ENCODE measurements around the gene RTN4R.
"Not testable (repeated sequence)": the region's sequence is repeated elsewhere in the genome, so short reads cannot be mapped to it uniquely, and the experiment has no call there.

RTN4R gene

DNA sequence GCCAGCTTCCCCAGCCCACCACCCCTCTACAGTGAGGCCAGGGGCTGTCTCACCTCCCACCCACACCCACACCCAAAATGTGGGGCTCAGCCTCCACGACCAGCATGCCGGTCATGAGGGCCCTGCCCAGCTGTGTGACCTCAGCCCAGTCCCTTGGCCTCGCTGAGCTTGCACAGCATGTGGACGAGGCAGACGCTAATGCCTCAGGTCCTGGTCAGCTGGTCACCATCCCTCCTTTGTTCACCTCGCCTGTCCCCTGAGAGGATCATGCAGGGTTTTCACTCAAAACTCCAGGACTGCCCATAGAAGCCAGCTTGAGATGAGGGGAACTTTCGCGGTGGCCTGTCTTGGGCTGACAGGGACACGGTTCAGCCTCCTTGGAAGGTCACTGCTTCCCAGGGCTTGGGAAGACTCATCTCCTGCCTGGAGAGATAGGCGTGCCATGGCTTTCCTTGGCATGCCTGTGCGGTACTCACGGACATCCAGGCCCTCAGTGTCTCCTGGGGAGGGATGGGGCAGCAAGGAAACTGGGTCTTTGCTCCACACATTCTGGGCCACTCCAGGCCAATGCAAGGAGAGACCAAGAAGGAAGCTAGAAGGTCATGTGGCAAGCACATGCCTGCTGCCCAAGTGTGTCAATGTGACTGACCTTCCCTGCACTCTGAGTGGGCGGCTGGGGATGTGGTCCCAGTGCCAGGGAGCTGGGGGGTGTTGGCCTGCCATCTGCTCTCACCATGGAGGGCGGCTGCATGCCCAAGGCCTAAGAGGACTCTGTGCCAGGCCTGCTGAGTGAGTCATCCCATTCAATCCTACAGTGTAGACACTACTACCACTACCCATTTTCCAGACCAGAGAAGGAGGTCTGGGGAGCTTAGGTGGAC is 3.2 kb upstream of the RTN4R start:
- no peak for DNase-seq (ENCODE audit: low read depth)

DNA sequence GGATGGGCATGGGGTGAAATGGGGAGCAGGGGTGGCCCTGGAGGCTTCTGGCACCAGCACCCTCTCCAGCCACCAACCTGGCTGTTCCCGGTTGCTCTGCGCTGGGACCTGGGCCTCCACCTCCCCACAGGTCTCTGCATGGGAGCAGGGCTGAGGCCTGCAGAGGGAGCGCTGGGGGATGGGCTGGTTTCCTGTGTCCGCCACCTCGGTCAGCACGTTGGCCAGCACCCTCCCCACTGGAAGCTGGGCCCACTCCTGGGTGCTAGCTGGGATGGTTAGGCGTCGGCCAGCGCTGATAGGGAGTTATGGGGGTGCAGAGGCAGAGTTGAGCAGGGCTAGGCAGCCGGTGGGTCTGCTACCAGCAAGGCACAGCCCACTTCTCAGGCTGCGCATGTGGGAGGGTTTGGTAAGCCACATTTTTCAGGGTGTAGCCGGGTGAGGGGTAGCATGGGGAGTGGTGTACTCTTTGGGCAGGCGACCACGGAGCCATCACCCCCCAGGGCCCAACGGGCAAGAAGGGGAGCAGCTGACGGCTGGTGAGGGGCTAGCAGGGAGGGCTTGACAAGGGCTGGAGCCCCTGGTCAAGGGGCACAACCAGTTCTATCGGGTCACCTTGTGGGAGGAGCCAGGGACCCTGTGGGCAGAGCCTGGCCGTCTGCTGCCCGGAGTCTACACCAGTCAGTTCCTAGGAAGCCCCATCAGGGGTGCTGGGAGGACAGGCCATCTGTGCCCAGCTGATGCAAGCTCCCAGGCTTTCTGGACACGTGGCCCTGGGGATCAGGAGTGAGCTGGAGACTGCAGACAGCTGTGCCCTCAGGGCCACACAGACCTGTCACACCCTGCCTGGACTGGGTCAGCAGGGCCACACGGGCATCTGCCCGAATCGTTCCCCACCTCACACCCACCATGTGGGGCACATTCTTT is 2.3 kb upstream of the RTN4R start:
- DNase-seq (ENCODE audit: low read depth) = not testable (repeated sequence)

DNA sequence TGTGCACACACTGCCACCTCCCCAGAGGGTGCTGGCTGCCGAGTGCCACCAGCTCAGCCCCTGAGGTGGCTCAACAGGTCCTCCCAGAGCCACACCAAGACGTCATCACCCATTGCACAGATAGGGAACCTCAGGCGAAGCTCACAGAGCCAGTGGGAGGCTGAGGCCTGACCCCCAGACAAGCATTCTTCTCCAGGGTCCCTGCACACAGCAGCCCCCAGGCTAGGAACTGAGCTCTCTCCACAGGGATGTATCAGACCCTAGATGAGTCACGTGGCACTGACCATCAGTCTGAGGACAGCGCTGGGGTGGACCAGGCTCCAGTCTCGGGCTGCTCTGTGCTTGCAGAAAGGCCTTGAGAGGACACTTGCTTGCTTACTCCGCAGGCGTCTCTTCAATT is 1.6 kb upstream of the RTN4R start:
- DNase-seq (ENCODE audit: low read depth) = not testable (repeated sequence)

DNA sequence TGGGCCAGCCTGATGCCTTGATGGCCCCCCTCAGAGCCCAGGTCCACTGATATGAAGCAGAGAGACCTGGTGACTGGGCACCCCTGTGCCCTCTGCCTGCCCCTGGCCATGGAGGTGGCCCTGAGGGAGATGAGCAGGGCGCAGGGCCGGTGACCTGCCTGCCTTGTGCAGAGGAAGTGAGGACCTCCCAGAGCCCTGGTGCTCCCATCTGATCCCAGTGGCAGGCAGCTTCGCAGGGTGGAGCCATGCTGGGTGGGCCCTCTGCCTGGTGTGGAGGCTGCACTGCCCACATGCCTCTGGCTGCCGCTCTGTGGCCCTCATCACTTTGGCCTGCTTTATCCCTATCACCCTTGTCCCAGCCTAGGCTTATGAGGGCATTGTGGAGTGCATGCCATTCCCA is 1.1 kb upstream of the RTN4R start:
- DNase-seq (ENCODE audit: low read depth) = not testable (repeated sequence)

DNA sequence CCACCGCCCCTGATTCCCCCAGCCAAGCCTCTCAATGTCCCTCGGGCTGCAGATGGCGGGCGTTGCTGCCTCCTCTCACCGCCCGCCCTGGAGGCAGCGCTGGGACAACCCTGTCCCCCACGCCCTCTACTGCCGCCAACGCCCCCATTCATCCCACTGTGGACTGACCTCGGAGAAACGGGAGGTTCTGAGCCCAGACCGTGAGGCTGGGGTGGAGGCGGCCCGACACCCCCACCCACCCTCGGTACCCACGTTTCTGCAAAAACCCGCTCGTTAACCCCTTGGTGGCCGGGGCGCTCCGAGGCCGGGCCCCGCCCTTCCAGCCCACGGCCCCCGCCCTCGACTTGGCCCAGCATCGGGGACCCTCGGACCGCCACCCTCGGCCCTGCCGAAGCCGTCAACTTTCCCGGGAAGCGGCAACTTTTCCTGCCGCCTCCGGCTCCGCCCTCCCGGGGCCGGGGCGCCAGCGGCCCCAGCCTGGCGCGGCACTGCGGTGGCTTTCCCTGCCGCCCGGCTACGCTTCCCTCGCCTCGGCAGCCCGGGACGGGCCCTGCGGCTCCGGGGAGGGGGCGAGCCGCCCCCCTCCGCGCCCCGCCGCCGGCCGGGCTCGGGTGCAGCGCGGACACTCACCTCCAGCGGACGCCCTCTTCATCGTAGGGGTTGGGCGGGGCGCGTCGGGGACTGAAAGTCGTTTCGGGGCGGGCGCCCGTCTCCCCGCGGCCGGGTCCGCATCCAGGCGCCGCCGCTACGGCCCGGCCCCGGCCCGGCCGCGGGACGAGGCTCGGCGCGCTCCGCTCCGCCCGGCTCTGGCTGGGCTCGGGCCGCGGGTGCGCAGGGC is 458 bp downstream of the RTN4R start:
- DNase-seq (ENCODE audit: low read depth) = no peak

DNA sequence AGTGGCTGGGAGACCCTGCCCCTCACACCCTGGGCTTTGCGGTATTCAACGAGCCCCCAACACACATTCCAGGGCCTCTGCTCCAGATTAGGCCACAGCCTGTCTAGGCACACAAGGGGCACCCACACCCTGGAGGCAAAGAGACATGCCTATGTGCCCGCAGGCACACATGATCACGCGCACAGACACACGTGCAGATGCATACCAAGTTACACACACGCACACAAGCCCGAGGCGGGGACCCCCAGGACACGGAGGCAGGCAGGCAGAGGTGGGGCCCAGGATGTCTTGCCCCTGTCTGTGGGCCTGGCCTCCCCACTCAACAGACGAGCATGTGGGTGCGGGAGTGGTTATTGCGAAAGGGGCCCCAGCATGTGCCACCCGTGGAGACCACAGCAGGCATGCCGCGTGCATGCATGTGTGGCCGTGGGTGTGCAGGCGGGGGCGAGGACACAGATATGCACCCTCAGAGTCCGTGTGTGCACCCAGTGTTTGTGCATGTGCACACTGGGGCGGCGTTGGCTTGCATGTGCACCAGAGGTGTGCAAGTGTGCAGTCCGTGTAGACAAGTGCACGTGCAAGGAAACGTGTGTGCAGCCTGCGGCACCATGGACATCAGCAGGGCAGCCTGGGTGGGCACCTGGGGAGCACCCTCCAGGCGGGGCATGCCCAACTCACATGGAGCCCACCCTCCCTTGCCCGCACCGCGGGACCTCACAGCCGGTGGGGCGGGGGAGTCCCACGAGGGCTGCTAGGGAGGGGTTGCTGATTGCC is 1.3 kb downstream of the RTN4R start:
- DNase-seq (ENCODE audit: low read depth) = not testable (repeated sequence)

DNA sequence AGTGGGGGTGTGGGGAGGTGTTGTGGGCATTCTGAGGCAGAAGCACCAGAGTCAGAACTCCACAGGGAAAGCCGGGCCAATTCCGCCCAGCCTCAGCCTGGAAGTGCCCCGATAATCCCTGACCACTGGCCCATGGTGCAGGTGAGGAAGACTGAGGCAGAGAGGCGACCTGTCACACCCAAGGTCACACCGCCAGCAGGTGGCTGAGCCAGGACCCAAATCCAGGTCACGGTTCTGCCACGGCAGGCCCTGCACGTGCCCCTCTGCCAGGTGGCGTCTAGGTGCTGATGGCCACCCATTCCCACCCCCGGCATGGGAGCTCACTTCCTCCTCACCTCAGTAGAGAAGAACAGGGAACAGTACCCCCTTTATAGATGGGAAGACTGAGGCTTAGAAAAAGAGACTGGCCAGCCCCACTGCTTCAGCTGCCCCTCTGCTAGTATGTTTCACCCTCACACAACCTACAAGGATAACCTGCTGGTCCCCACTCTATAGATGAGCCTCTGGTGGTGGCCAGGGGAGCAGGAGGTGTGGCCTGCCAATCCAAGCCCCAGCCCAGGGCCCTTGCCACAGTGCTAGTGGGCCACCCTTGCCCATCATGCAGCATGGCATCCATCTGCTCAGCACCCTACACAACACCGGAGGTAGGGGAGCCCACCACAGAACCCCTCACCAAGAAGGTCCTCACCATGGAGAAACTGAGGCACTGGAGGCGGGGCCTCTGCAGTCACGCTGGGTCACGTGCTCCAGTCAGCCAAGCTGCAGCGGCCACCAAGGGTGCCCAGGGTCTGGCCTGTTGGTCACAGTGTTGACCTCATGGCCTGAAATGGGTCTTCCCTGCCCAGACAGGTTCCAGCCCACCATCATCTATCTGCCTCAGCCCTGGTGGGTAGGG is 2.1 kb downstream of the RTN4R start:
- not testable (repeated sequence) for DNase-seq (ENCODE audit: low read depth)

DNA sequence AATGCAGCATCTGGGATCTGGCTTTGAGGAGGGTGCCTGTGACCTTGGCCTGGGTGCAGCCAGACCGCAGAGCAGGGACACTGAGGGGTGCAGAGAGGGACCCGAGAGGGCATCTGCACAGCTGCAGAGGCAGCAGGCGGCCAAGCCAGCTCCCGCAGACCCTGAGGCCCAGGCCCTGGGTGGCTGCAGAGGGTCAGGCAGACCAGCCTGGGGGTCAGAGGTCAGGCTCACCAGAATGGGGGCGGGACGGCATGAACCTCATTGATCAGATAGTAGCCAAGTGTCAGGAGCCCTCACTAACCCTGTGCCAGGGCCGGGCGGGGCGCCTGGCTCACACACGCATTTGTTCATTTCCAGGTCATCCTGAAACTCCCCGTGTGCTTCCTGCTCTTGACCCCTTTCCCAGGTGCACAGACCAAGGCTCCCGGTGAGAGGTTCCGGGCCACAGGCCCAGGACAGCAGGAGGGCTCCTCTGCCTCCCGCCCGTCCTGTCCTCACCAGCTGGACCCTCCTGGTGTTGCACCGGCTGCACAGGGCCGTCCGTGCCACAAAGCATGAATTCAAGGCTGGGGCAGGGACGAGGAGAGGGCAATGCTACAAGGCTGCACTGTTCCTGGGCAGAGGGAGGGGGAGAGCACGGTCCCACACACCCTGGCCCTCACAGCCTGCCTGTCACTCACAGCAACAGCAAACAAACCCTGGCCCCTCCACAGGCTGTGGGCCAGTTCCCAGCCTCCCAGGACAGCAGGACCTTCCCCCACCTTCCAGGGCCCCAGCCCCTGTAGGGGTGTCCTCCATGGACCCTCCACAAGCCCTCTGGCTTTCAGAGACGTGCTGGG is 3.3 kb downstream of the RTN4R start:
- no peak for DNase-seq (ENCODE audit: low read depth)

DNA sequence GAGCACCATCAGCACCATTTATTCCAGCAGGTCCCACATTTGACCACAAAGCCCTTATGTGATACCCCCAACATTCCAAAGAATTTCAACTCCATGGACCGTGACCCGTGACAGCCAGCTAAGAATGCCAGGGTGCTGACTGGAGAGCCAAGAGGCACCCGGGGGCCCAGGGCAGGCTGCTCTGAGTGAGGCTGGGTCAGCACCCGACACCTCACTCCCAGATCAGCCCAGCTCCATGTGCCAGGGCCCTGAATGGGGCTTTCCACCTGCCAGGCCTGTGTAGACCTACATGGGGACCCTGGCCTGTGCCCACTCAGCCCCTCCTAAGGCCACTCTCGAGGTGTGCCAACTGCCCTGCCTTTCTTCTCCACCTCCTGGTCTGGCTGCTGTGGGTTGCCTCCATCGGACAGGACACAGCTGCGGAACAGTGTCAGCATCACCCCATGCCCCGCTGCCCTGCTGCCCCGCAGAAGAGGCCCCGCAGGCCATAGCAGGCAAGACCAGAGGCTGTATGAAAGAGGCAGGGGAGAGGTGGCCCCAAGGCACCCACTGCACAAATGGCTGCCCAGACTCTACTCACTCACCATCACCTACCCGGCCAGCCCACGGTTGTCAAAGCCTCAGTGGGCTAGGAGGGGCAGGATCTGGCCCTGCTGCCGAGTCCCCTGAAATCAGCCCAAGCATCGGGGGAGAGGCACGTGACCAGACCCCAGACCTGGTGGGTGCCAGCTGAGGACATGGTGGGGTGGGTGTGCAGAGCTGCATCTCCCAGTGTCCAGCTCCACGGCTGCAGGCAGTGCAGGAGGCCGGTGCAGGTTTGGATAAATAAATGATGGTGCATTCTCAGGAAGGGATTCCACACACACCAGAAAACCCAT is 4.5 kb downstream of the RTN4R start:
- DNase-seq (ENCODE audit: low read depth) = not testable (repeated sequence)

DNA sequence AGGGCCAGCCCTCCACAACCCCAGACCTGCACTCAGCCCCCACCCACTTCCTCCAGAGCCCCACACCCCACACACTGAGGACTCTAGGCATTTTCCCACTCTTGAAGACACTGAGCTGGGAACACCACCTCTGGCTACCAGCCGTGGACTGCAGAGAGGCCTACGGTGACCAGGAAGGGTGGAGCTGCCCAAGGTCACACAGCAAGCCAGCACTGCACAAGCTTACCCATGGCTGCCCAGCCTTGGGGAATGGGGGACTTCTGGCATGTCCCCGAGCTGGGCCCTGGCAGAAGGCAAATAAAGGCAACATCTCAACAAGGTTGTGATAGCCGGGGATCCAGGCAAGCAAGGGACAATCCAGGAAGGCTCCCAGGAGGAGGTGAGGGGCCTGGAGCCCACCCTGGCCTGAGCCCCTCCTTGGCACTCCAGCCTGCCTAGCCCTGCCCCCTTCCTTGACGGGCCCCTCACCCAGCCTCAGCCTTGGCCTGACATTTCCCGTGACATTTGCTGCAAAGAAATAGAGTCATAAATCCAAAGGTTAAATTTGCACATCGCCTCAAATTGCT is 5.5 kb downstream of the RTN4R start:
- DNase-seq (ENCODE audit: low read depth) = no peak

DNA sequence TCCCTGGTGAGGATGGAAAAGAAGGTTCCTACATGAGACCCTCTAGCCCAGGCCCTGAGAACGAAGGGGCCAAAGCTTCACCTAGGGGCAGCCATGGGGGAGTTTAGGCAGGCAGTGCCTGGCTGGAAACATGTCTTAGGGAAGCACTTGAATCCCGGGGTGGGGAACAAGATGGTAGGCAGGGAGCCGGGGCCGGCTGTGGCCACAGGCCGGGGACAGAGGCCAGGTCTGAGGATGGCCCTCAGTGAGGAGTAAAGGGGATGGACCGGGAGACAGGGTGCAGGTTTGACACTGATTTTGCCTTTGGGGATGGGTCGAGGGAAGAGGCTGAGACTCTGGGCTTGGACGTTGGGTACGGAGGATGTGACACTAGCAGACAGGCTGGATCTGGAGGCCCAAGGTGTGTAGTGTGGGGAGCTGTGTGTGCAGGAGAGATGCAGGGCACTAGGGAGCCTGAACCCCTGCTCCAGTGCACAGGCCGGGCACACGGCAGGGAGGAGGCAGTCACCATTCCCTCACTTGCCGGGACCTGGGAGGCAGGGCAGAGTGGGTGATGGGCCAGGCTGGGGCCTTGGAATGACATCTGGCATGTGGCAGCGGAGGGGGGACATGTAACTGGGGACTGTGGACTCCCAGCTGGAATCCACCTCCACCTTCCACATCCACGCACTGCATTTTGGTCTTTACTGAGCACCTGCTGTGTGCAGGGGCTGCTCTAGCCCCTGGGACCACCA is 6.1 kb downstream of the RTN4R start:
- DNase-seq (ENCODE audit: low read depth) = no peak

DNA sequence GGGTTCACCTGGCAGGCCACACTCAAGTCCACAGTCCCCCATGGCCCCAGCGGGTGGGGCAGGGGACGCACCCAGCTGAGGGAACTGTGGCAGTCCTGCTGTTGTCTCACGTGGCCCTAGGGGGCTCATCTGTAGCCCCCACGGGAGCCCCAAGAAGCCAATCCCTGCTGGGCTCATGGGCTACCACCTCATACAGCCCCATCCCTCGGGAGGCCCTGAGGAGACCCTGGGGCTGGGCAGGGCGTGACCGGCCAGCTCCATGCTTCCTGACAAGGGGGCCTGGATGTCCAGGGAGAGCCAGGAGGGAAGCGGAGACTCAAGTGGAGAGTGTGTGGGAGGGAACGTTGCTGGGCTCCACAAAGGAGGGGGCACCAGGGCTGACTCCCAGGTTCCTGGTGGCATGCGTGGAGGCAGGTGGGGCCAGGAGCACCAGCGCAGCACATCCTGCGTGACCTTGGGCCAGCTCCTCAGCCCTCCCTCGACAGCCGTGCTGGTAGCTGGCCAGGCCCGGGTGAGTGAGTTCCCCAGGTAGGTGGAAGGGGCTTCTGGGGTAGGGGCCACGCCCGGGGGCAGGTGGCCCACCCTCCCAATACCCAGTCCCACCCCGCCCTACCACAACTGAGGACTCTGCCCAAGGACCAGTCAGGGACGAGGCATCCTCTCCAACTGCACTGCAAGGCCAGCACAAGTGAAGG is 7.9 kb downstream of the RTN4R start:
- DNase-seq (ENCODE audit: low read depth) = no peak

DNA sequence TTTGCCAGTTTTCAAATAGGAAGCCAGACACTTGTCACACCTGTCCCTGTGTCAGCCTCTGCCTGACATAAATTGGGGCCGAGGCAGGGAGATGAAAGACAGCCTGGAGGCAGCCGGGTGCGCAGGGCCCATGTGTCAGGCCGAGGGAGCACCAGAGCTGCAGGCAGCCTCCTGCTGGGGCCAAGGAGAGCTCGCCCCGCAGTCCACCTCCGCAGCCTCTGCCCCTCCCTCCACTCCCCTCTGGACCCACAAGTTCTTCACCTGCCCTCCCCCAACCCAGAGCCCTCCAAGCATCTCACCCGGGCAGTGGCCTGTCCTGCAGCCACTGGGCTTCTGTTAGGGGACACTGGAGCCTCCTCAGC is 8.8 kb downstream of the RTN4R start:
- DNase-seq (ENCODE audit: low read depth) = no peak

DNA sequence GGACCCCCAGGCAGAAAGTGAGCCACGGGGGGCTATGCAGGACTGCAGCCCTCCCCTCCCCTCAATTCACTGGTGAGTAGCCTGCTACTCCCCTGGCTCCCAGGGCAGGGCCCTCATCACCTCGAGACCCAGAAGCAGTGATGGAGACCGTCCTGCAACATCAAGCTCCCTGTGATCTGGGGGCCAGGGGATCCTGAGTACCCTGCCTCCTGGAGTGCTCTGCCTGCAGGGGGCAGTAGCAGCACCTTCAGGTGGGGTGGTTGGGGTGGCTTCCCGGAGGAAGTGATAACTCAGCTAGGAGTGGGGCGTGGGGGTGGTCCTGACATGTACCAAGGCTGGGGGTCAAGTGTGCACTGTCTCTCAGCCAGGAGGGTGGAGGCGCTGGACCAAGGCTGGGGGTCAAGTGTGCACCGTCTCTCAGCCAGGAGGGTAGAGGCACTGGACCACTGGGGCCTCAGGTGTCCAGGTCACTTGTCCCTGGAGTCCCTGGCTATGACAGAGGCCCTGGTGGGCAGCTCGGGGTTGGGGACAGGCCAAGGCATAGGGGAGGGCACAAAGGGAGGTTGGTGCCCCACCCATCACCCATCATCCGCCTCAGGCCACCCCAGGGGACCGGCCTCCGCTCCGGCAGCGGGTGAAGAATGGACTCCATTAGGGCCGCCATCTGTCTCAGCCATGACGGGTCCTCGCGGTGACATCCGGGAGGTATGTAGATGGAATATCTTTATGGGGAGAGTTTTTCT is 9.4 kb downstream of the RTN4R start:
- no peak for DNase-seq (ENCODE audit: low read depth)

DNA sequence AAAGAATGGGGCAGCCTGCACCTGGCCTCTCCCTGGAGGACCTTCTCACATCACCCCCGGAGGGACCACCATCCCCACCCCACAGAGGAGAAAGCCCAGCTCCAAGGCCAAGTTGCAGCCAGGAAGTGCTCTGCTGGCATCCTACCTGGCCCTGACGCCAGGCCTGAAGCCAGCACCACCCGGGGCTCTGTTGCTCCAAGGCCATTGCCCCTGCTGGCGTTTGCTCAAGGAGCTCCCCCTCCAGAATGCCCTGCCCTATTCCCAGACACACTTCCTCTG is 10.2 kb downstream of the RTN4R start:
- DNase-seq (ENCODE audit: low read depth) = no peak

Measured in stimulated activated CD8-positive, alpha-beta memory T cell treated with anti-CD3 and anti-CD28 coated beads, Interleukin-15, amount 100 ng/mL, for 1 hour (primary cell).